ENCODE data around the gene TMEM87A.

Gene TMEM87A

GRCh38 chr15:42166225-42166940, 106.8 kb downstream of the TMEM87A start:
- DNase-seq (ENCODE audit: low read depth in 1 of 2, low spot score in 1 of 2), result no peak

- DNase-seq (ENCODE audit: low read depth in 1 of 2, low spot score in 1 of 2), result no peak
Measured at GRCh38 chr15:42165106-42165505, 108.1 kb downstream of the TMEM87A start.

GRCh38 chr15:42163947-42164550, 109.2 kb downstream of the TMEM87A start:
- DNase-seq (ENCODE audit: low read depth in 1 of 2, low spot score in 1 of 2), result no peak

DNA sequence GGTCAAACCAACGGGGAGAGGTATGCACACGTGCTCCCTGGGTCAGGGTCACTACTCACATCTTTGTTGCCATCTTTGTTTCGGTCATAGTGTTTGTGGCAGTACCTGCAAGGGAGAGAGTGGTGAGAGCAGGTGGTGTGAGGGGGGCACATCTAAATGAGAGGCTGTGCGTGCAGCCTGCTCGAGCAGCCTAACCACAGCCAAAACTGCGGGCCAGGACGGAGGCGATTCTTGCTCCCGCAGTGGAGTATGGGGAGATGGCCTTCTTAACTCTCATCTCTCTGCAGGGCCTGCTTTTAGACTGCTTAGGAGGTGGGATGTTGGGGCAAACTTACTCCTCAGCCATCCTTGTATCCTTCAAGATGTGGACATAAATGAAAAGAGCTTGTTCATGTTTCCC, 109.9 kb downstream of the TMEM87A start:
- no peak for DNase-seq (ENCODE audit: low read depth in 1 of 2, low spot score in 1 of 2)

Data from activated T-helper 1 cell treated with anti-CD3 and anti-CD28 coated beads, Interleukin-2, amount 50 U/mL, for 16 hours (primary cell).